HepG2 (cell line): ENCODE measurements around the gene NDC1. TPM values are rescaled to one million over a fixed set of nuclear protein-coding genes. Genes with fewer than 3 reads are reported as not detected.

ENCODE experiments used
- ISL2 ChIP-seq: sonication (generic); formaldehyde crosslinking; IDR thresholded peaks from 2 replicates; pipeline ENCODE4 v1.5.0; 2020; ENCODE audit warnings: missing genetic modification reagents
- KDM6A ChIP-seq: IDR thresholded peaks from 2 replicates; pipeline ENCODE4 v1.6.1; 2016; ENCODE audit warnings: low read depth
- MBD4 ChIP-seq: IDR thresholded peaks from 2 replicates; pipeline ENCODE4 v1.6.1; 2012; ENCODE audit warnings: low read length, inconsistent platforms, borderline replicate concordance
- NR2F1 ChIP-seq, 2 experiments: fragments of 450-650 bp in 1 of 2; formaldehyde crosslinking in 1 of 2; IDR thresholded peaks; 2 replicates each; pipeline versions ENCODE4 v1.5.0 to v1.6.1; 2016 to 2020; ENCODE audit warnings: mild to moderate bottlenecking in 1 of 2, missing compliant biosample characterization in 1 of 2, missing genetic modification reagents in 1 of 2, moderate library complexity in 1 of 2
- POGK ChIP-seq: sonication (generic); formaldehyde crosslinking; conservative IDR thresholded peaks from 2 replicates; pipeline ENCODE4 v1.8.0; 2022; ENCODE audit warnings: mild to moderate bottlenecking, moderate library complexity, missing genetic modification reagents
- SMAD9 ChIP-seq: sonication (generic); formaldehyde crosslinking; IDR thresholded peaks from 2 replicates; pipeline ENCODE4 v1.5.1; 2020; ENCODE audit warnings: mild to moderate bottlenecking, missing genetic modification reagents
- SSRP1 ChIP-seq: IDR thresholded peaks from 2 replicates; pipeline ENCODE4 v1.6.1; 2016; ENCODE audit warnings: control low read depth
- STAT6 ChIP-seq: sonication (generic); formaldehyde crosslinking; IDR thresholded peaks from 2 replicates; pipeline ENCODE4 v1.4.0; 2020; ENCODE audit warnings: missing genetic modification reagents, mild to moderate bottlenecking, borderline replicate concordance
- TBL1XR1 ChIP-seq: fragments of 150-350 bp; IDR thresholded peaks from 2 replicates; pipeline ENCODE4 v1.6.1; 2014; ENCODE audit warnings: borderline replicate concordance, low read length; ENCODE audit not compliant: partially characterized antibody
- TCF7 ChIP-seq: sonication (generic); IDR thresholded peaks from 2 replicates; pipeline ENCODE4 v1.6.1; 2016; ENCODE audit warnings: antibody characterized with exemption, low read depth
- YEATS2 ChIP-seq: sonication (generic); formaldehyde crosslinking; IDR thresholded peaks from 2 replicates; pipeline ENCODE4 v1.4.0; 2020; ENCODE audit warnings: missing genetic modification reagents, borderline replicate concordance
- ZBTB25 ChIP-seq: IDR thresholded peaks from 2 replicates; pipeline ENCODE4 v1.6.1; 2018; ENCODE audit warnings: missing genetic modification reagents
- ZBTB39 ChIP-seq: sonication (generic); formaldehyde crosslinking; IDR thresholded peaks from 2 replicates; pipeline ENCODE4 v1.5.0; 2020; ENCODE audit warnings: missing genetic modification reagents
- ZNF282 ChIP-seq: fragments of 450-650 bp; IDR thresholded peaks from 2 replicates; pipeline ENCODE4 v1.6.1; 2018; ENCODE audit not compliant: partially characterized antibody
- ZNF44 ChIP-seq: sonication (generic); formaldehyde crosslinking; IDR thresholded peaks from 2 replicates; pipeline ENCODE4 v1.5.1; 2020; ENCODE audit warnings: mild to moderate bottlenecking, missing genetic modification reagents
- ZNF446 ChIP-seq: sonication (generic); formaldehyde crosslinking; IDR thresholded peaks from 2 replicates; pipeline ENCODE4 v1.5.0; 2020; ENCODE audit warnings: mild to moderate bottlenecking, missing genetic modification reagents
- ZNF569 ChIP-seq: sonication (generic); formaldehyde crosslinking; IDR thresholded peaks from 2 replicates; pipeline ENCODE4 v1.5.0; 2020; ENCODE audit warnings: mild to moderate bottlenecking, missing genetic modification reagents, moderate library complexity, borderline replicate concordance
- ZNF709 ChIP-seq: sonication (generic); formaldehyde crosslinking; IDR thresholded peaks from 2 replicates; pipeline ENCODE4 v1.5.0; 2020; ENCODE audit warnings: mild to moderate bottlenecking, missing genetic modification reagents
- ZNF850 ChIP-seq: sonication (generic); formaldehyde crosslinking; conservative IDR thresholded peaks from 2 replicates; pipeline ENCODE4 v1.9.0; 2021; ENCODE audit warnings: mild to moderate bottlenecking, missing genetic modification reagents
- polyA plus RNA-seq, 8 experiments: library from polyadenylated mRNA; depleted of rRNA in 3 of 8; stranded (reverse) in 7 of 8; unstranded in 1 of 8; fragments of >200 nt; fragmentation: Illumina TruSeq in 4 of 8; extraction: Trizol in 4 of 8; gene quantifications; 2 replicates each; pipeline versions ENCODE4 v1.2.1 to v1.2.3, GENCODE V29; 2011 to 2016; ENCODE audit warnings: low read depth in 4 of 8, missing spikeins in 1 of 8, mixed read lengths in 1 of 8; ENCODE audit not compliant: insufficient read depth in 1 of 8
- total RNA-seq, 5 experiments: library from RNA; depleted of rRNA; stranded (reverse); fragments of >200 nt; fragmentation: Illumina TruSeq; extraction: Trizol; gene quantifications; 2 replicates each; pipeline ENCODE4 v1.2.3, GENCODE V29; 2016; ENCODE audit warnings: low read depth in 1 of 5

The NDC1 gene
- total and polyA plus RNA-seq, 2 of the 13 experiments (the other 11 are each of a cell fraction or from before 2014, with no cell fraction given): 38.1 to 50.9 TPM

- peak; percentile 95 for TF ChIP-seq YEATS2 (CRISPR knock-in tag)
- TF ChIP-seq ZNF282: no peak
- no peak for TF ChIP-seq SSRP1
- TF ChIP-seq POGK (CRISPR knock-in tag): peak; percentile 97
- TF ChIP-seq ZBTB39 (CRISPR knock-in tag): 0 out of 2 replicates have a peak, but pooled peaks have one; percentile 58
- peak; percentile 43; the same call in 1 of the 2 replicates for TF ChIP-seq TCF7
- TF ChIP-seq ZNF569 (CRISPR knock-in tag): no peak; the same call in 1 of the 2 replicates
- TF ChIP-seq STAT6: peak; percentile 61; the same call in 1 of the 2 replicates
- peak; percentile 86 for TF ChIP-seq ZNF44 (CRISPR knock-in tag)
- no peak for TF ChIP-seq ZNF850 (CRISPR knock-in tag)
- no peak for TF ChIP-seq MBD4
- TF ChIP-seq ZBTB25 (CRISPR knock-in tag): peak; percentile 86
- no peak for TF ChIP-seq SMAD9 (CRISPR knock-in tag)
- TF ChIP-seq NR2F1 (CRISPR knock-in tag; IDR thresholded peaks at IDR 0.05): no peak; a peak in 2 of 4 replicates
- TF ChIP-seq ZNF709 (CRISPR knock-in tag): peak; percentile 89
- peak; percentile 82; the same call in 1 of the 2 replicates for TF ChIP-seq ISL2 (CRISPR knock-in tag)
- no peak for TF ChIP-seq TBL1XR1
- TF ChIP-seq ZNF446 (CRISPR knock-in tag): peak; percentile 82; the same call in 1 of the 2 replicates
- TF ChIP-seq KDM6A (CRISPR knock-in tag): no peak; the same call in 1 of the 2 replicates
Observed at GRCh38 chr1:53837924-53838653, at the start of gene NDC1 (continued).
